NCI-H82 (cell line): Measurements from ENCODE around the gene MAP7.

ENCODE experiments used
- DNase-seq: peaks from one replicate; lab custom pipeline; 2025; lab: John Stamatoyannopoulos, UW

The MAP7 gene

DNA sequence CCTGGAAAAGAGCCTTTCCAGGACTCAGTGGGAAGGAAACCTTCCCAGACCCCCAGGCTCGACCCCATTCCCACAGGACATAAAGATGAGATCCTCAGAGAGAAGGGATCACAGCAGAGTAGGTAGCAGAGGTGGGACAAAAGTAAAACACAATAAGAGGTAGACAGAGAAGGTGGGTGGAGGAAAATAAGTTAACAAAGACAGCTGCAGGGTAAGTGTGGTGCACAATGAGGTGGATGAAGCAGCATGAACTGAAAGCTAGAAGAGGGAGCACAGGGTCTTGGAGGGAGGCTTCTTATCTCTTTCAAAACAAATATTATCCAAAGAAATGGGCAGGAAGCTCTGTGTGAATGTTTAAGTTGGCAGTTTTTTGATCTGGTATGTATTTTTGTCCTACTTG is 14.0 kb upstream of the MAP7 start:
- DNase-seq: no peak

DNA sequence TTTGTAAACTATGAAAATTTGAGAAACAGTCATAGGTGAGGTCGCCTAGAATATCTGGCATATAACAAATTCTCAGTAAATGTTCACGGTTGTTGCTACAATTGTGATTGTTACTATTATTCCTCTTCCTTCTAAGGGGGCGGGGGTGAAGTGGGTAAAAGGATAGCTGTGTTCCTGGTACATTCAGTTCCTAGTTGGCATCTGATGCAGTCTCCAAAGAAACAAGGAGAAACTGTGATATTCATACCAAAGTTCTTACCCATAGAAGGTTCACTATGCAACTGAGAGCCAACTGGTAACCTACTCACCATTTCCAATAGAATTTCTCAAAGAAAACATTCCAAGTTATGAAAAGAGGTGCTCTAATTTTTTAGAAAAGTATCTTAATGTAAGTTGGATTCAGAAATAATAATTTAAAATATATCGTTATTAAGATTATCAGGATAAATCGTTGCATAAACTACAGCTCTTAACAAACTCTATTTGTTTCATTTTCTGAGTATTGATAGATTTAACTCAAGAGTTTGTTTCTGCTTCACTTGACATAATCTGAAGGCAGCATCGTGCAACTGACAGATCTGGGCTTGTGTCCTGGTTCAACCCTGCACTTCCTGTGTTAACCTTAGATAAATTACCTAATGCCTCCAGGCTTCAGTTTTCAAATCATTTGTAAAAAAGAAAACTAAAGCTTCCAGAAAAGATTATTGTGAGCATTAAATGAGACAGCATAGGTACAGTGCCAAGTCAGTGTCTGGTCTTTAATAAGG is 13.3 kb upstream of the MAP7 start:
- DNase-seq: no peak

DNA sequence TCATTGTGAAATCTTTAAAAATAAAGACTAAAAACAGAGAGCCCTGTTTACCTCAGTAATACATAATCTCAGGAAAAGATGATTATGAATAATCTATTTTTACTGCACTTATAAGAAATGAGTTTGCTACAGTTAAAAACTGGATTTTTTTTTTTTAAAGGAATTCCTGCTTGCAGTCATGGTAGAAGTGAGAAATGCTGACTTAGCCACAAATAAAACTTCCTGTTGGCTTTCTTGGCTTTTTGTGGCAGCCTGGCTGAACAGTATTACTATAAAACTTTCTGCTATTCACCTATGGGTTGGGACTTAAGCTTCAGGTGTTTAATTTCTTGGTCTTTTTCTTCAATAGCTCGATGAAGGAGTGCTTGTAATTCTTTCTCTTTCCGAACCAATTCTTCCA is 12.0 kb upstream of the MAP7 start:
- no peak for DNase-seq

DNA sequence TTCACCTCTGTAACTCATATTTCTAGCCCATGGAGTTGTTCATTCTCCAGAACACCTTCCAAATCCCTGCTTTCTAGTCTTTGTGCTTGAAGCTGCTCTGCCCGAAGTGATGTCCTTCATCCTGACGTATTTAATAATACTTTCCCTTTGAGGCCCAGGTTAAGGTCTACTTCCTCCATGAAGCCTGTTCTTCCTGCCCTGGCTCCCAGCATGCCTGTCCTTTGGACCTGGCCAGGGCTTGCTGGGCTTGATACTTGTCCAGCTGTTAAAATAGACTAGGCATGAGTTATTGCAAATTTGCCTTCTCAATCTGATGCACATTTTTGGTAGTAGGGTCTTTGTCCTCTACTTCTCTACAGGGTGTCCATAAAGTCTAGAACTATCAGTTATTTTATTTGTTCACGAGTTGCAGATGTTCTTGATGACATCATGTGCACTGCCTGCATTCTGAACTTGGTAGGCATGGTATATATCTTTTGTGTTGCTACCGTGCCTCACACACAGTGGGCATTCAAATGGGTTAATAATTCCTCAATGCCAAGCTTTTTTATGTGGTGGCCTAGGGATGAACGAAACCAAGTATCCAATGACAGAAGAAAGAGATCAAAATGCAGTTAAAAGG is 3.1 kb upstream of the MAP7 start:
- no peak for DNase-seq

DNA sequence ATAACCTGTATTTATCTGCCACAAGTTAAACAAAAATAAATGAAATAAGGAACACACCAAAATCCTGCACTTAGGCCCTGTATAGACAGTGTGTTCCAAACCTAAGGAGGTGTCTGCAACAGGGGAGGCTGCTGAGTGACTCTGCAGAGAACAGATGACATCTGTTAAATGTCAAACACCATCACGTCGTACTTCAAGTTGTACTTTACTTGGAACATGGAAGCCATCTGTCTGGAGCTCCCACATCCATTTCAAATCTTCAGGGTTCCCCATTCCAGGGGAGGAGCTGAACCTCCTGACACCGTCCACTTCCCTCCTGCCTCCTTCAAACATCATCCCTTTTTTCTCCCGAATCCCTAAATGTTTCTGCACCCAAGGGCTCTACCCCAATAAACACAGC is 1.8 kb upstream of the MAP7 start:
- DNase-seq: no peak

DNA sequence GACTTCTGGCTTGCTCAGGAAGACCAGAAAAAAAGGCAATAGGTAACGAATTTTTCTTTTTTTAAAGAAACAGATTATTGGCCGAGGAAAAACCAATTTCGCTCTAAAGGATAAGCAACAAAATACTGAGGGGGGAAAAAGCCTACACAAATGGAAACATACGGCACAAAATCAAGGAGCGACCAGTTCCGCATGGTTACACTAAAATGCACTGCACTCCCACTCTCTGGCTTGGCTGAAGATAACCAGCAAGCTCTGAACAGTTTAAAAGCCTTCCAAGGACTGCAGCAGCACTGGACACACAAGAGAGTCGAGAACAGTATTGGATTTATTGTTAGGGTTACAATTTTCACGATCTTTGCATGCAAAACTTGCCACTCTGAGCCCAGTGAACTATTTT is 881 bp upstream of the MAP7 start:
- no peak for DNase-seq

DNA sequence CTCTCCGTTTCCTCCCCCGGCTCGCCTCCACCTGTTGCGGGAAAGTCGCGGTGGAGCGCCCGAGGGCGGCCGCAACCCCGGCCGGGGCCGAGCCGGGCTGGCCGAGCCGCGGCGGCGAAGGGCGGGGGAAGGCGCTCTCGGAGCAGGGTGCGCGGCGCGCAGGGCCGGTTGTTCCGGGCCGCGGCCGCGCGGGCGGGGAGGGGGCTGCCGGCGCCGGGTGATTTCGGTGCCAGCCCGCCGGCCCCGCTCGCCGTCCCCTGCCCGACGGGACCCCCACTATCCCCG is 235 bp downstream of the MAP7 start:
- no peak for DNase-seq

DNA sequence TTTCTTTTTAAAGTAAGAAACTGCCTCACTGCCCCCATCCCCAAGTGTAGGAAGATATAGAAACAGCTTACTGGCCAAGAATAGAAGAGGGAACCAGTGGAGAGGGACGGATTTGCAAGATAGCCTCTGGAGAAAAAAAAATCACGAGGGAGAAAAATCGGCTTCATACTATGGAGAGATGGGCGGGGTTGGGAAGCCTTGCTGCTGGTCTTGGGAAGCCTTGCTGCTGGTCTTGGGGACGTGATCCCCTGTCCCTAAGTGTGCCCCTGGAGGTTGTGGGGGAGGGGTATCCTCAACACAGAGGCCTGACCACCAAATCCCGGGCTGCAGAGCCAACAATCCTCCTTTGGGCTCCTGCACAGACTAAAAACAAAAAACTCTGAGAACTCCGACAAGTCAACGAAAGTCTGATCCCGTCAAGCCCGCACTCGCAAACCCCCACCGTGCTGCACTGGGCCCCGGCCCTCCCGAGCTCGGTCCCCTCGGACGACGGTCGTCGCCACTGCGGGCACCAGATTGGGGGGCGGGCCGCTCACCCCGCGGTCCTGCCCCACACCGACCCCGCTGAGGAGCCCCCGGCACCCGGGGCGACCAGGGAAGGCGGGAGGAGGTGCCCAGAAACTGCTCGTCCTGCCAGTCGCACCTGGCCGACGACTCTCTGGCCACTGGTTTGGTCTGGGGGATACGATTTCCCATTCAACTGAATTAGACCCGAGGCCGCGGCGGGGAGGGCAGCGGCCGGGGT is 750 bp downstream of the MAP7 start:
- peak; percentile 23 for DNase-seq

DNA sequence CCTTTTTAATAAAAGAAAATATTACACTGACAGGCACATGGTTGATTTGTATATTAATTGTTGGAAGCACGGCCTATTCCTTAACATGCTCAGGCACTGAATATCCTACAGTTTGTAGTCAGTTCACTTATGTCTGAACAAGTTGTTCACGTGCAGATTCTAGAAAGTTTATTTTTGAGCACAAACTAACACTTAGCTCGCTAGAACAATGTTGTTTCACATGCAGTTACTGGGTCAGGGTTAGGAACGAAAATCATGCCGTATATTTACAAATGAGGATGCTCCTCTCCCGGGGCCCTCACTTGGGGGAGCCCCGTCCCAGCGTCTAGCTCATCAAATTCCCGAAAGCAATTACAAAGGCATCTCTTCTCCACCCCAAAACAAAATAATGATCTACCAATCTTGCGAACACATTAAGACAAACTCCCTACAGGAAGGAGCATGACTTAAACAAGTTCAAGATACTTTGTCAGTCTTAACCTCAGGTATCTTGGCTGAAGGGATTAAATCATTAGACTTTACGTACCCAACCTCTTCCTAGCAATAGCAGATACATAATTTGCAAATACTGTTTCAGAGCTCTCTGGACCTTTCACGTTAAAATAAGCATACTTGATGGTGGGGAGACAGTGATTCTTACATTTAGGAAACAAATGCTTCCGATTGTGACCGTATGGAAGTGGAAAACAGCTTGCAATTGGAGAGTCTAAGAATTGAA is 1.5 kb downstream of the MAP7 start:
- DNase-seq: no peak

DNA sequence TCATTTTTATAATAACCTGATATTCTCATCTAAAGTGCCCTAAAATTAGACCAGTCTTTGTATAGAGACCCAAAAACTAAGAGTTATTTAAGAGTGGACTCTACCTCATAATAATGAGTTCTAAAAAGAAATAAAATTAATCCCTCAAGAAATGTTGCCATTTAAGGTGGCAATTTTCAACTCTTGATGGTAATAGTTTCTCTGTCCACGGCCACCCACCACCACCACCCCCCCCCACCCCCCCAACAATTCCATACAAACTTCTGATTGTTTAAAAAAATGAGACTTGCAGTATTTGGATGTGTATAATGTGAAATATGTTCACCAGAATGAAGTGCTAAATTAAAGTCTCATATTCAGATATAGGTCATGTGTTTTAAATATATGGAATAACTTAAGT is 2.4 kb downstream of the MAP7 start:
- no peak for DNase-seq

DNA sequence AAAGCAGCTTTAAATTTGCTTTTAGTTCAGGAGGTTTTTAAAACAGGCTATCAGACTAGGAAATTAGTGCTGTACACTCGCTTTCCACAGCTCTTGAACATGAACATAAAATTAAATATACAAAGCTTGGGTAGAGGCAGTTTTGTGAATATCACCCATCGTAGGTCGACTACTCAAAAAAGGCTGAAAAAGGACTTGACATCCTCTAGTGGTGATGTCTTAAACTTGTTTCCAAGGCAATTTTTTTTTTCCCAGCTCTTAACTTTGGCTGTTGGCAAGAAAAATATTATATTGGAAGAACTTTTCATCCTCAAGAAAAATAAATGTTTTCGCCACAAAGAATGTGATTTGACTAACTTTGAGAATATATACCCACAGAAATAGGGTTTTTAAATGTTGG is 2.9 kb downstream of the MAP7 start:
- peak; percentile 34 for DNase-seq

DNA sequence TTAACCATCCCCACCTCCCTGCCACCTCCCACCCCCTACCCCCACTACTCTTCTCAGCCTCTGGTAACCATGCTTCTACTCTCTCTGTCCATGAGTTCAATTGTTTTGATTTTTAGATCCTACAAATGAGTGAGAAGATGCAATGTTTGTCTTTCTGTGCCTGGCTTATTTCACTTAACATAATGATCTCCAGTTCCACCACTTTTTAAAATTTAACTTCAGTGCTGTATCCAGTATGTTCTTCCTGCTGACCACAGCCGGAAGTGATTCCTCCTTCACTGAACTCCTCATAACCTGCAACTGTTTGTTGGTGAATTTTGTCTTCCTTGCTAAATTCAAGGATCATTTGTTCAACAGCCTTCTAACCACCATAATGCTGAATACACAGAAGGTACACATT is 3.9 kb downstream of the MAP7 start:
- DNase-seq: no peak

DNA sequence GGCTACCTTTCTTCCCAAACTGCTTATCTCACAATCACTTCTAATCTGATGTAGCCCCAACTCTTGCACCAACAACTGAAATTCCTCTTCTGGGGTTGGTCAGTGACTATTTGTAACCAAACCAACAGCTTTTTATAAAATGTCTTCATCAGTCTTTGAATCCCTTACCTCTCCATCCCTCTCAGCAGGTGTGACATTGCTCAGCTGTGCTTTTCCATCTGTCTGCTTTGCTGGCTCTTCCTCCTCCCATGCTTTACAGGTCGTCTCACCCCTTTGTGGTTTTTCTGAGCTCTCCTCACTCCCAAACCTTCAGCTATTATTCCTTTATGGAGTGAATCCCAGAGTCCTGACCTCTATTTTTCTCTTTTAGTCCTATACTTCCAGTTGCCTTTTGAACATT is 5.9 kb downstream of the MAP7 start:
- DNase-seq: no peak

DNA sequence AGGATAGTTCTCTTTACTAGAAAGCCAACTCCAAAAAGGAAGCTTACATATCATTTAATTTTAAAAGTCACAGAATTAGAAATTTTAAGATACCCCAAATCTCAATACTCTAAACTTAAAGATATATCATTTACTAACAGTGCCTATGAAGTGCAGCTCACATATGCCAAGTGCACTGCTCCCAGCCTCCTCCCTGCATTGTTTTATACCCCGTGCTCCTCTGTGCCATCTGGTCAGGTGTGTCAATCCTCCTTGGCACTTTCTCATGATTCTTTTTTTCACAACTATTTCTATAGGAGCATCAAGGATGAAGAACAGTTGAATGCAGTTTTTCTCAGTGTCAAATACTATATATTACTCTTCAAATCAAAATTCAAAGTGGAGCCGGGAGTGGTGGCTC is 8.8 kb downstream of the MAP7 start:
- no peak for DNase-seq

DNA sequence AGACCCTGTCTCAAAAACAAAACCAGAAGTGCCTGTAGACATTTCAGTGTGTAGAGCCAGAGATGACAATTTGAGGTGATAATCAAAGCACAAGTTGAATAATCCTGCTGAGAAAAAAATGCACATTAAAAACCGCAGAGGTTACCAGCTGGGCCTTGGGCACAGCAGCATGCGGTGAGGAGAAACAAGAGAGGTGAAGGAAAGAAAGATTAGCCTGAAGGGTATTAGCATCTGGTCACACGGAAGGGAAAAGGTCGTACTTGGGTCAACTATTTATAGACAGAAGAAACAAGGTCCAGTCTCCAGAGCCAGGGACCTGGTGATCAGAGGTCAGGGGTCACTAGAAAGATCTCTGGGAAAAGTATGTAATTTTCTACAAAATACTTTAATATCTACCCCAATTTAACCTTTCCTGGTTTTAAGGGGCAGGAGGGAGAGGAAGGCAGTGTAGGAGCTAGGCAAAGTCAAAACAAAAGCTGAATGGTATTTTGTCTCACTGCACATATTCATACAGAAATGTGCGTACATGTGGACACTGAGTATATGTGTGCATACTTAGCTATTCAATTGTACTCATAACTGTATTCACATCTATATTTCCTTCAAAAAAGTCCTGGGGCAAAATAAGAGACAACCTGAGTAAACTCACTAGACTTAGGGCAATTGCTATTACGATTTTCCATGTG is 10.1 kb downstream of the MAP7 start:
- DNase-seq: no peak

DNA sequence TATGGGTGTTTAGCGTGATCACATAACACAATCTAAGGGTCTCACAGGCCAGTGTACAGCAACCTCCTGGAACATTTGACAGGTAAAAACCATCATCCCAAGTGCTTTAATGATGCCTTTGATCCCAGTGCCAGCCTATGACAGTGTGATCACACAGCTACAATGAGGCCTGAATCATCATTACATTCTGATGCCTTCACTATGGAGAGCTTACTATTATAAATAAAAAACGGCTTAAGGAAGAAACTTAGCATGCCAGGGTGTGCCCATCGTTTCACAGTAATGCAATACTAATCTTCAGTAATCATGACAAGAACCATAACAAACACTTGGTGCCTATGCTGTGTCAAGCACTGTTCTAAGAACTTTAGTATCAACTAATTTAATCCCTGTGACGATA is 11.4 kb downstream of the MAP7 start:
- DNase-seq: no peak

DNA sequence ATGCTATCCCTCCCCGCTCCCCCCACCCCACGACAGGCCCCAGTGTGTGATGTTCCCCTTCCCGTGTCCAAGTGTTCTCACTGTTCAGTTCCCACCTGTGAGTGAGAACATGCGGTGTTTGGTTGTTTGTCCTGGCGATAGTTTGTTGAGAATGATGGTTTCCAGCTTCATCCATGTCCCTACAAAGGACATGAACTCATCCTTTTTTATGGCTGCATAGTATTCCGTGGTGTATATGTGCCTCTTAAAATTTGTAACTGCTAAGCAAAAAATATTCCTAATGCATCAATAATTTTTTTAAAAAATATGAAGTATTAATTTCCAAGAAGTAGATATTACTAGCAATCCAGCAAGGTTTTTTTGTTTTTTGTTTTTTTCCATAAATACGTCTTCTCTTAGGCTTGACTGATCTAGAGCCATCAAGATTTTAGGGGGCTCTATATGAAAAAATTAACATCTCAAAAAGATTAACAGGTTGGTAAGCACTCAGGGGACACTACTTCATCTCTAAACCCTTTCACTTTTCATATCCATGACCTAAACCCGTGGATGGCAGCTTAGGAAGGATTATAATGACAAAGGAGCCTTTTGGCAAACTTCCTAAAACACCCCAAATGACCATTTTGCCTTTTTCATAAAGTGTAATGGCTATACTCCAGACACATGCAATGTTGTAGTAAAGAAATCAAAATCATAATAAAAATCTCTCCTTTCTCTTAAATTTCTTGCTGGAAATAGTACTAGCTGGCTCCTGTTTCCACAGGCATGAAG is 14.2 kb downstream of the MAP7 start:
- no peak for DNase-seq

DNA sequence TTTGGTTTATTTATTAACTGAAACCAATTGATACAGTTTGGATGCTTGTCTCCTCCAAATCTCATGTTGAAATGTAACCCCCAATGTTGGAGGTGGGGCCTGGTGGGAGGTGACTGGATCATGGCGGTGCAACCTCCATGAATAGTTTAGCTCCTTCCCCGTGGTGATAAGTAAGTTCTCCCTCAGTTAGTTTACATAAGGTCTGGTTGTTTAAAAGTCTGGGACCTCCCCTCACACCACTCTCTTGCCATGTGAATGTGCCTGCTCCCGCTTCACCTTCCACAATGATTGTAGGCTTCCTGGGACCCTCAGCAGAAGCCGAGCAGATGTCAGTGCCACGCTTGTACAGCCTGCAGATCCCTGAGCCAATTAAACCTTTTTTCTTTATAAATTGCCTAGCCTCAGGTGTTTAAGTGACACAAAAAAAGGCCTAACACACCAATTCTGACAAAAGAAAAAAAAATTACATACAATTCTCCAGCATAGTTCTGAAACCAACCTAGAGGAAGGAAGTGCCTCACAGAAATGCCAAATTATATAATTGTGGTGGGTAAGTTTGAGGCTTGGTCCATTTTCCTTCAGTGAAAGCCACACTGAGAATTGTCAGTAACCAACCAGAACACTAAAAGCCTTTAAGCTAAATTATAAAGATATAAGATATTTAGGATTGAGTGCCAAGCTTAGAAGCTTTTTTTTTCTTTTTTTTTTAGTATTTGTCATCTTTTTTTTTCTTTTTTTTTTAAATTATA is 15.0 kb downstream of the MAP7 start:
- DNase-seq: no peak

DNA sequence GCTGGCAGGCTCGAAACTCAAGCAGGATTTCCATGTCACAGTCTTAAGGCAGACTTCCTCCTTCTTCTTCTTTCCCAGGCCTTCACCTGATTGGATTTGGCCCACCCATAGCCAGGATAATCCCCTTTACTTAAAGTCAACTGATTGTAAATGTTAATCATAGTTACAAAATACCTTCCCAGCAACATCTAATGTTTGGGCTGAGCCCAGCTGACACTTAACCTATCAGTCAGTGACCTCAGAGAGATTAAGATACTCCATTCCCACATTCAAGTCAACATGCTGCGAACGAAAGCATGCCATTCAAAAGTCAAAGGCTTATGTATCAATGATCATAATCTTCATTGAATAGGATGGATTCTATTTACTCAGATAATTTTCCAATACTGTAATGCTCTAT is 16.0 kb downstream of the MAP7 start:
- peak; percentile 70 for DNase-seq

DNA sequence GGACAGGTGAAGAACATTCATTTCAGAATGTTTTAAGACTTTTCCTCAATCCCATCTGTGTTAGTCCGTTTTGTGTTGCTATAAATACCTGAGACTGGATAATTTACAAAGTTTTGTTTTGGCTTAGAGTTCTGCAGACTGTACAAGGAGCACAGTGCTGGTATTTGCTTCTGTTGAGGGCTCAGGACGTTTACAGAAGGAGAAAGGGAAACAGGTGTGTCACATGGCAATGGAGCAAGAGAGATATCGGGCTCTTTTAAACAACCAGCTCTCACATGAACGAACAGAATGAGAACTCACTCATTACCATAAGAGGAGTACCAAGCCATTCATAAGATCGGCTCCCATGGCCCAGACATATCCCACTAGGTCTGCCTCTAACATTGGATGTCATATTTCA is 16.7 kb downstream of the MAP7 start:
- no peak for DNase-seq

DNA sequence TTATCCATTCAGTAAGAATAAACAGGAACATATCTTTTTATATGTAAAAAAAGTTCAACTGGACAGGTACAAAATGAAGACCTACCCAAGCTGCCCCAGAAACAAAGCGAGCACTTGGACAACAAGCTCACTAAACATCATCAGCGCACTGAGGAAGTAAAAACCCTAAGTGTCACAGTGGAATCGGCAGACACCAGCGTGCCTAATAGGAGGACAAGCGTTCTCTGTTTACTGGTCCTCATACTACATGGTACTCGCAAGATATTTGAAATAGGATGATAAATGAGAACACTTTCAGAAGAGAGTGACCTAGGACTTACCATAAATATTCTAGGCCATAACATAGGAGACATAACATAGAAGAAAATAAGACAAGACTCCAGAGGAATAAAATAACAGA is 18.2 kb downstream of the MAP7 start:
- no peak for DNase-seq
